ENCODE data around the gene RNF207.

GRCh38 chr1:6266641-6267040, 60.7 kb downstream of the RNF207 start:
- TF ChIP-seq EP300 (IDR thresholded peaks at IDR 0.05; ENCODE audit: borderline replicate concordance) (no peak), TCF12 (IDR thresholded peaks at IDR 0.05; ENCODE audit: low read depth) (no peak), YY1 (IDR thresholded peaks at IDR 0.05; ENCODE audit: low read depth) (no peak), MAX (IDR thresholded peaks at IDR 0.05) (no peak), EGR1 (IDR thresholded peaks at IDR 0.05) (no peak), REST (IDR thresholded peaks at IDR 0.05; ENCODE audit: low read depth) (no peak), CEBPB (IDR thresholded peaks at IDR 0.05) (no peak), CREB1 (IDR thresholded peaks at IDR 0.05; ENCODE audit: low read depth) (no peak), FOXM1 (IDR thresholded peaks at IDR 0.05; ENCODE audit: borderline replicate concordance, low read depth) (no peak), RAD21 (IDR thresholded peaks at IDR 0.05; ENCODE audit: low read depth) (no peak), ZBTB7A (IDR thresholded peaks at IDR 0.05; ENCODE audit: low read depth) (no peak), USF1 (IDR thresholded peaks at IDR 0.05) (no peak)
